IPS-15b (cell line): Measurements from ENCODE around the gene MPDZ.

ENCODE experiments used
- H3K27me3 ChIP-seq: one replicate; pipeline ENCODE4 v1.6.1; 2013; ENCODE audit warnings: low read length; ENCODE audit not compliant: control insufficient read depth, insufficient read depth
- H3K36me3 ChIP-seq: one replicate; pipeline ENCODE4 v1.6.1; 2013; ENCODE audit warnings: low read length; ENCODE audit not compliant: control insufficient read depth, insufficient read depth
- H3K4me1 ChIP-seq: one replicate; pipeline ENCODE4 v1.6.1; 2013; ENCODE audit warnings: mild to moderate bottlenecking, low read length; ENCODE audit not compliant: control insufficient read depth, insufficient read depth
- H3K4me3 ChIP-seq: one replicate; pipeline ENCODE4 v1.5.1; 2013; ENCODE audit warnings: low read depth, low read length
- H3K9ac ChIP-seq: one replicate; pipeline ENCODE4 v1.6.1; 2013; ENCODE audit warnings: low read depth, mild to moderate bottlenecking, low read length
- H3K9me3 ChIP-seq: one replicate; pipeline ENCODE4 v1.6.1; 2013; ENCODE audit warnings: mild to moderate bottlenecking, low read length; ENCODE audit not compliant: control insufficient read depth, insufficient read depth

Gene MPDZ

DNA sequence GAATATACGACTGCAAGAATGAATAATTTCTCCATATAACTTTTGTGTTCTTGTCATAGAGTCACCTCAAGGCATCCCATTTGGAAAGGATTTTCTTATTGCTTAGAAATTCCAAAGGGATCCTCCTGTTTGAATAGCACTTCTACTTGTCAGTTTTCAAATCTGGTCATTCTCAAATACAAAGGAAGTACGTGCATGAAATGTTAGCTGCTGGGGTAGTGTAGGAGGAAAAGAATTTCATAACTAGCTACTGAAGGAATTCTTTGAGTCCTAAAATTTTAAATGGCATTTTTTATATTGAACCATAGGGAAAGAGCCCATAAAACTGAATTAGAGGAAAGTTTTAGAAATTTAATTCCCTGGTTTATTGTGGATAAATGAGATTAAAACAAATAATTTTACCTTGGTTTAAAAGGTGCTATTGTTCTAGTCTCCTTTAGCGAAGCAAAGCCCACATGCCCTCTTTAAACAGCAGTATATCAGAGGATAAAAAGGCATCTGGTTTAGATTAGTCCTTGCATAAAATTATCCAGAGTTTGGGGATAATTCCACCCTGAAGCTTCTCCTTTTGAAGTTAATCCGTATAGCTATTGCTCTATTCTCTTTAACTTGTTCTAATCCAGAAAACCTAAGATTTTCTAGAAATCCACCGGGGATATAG lies 2.0 kb upstream of the MPDZ start:
- Histone ChIP-seq H3K9me3 (no peaks in the 10 kb centered on the region), H3K9ac (no peak overlapping the region), H3K36me3 (no peaks in the 10 kb centered on the region), H3K4me3 (no peak overlapping the region), H3K4me1 (peaks cover 3% of the 10 kb centered on the region), H3K27me3 (no peaks in the 10 kb centered on the region)

DNA sequence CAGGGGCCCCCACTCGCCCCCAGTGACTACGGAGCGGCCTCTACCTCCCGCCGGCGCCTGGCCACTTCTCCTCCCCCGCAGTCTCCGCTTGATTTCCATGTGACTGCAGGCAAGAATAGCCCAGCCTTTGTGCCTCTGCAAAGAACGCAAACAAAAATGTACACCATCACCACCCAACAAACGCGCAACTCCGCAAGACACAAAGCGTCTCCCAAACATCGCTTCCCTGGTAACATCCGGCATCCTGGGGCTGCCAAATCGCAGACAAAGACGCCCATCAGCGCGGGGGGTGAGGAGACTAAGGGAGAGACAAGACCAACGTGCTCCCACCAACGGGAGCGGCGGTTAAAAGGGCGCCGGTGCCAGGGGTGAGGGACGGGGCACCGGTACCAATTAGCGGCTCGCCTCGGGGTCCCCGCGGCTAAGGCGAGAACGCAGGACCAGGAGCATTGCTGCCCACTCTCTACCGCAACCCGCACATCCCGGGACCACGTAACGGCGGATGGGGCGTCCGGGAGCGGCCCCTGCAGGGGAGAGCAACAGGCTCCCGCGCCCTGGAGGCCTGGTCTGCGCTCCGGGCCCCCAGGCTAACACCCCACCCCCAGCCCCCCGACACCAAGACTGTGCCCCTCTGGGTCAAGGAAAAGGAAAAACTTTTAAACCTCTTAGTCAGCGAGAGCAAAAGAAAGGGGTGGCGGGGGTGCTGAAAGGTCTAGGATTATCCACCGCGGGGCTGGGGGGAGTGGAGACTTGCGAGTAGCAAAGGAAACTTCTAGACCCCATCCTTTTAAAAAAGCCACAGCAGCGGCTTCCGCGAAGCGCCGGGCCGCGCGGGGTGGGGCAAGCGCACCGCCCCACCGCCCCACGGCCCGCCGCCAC lies 885 bp downstream of the MPDZ start:
- peaks cover 10% of the 10 kb centered on the region for H3K4me1 ChIP-seq
- H3K9me3 ChIP-seq, result no peaks in the 10 kb centered on the region
- H3K36me3 ChIP-seq, result no peaks in the 10 kb centered on the region
- H3K27me3 ChIP-seq, result no peaks in the 10 kb centered on the region
- H3K9ac ChIP-seq, result peak overlapping the region; percentile 73
- H3K4me3 ChIP-seq, result peak overlapping the region; percentile 85

DNA sequence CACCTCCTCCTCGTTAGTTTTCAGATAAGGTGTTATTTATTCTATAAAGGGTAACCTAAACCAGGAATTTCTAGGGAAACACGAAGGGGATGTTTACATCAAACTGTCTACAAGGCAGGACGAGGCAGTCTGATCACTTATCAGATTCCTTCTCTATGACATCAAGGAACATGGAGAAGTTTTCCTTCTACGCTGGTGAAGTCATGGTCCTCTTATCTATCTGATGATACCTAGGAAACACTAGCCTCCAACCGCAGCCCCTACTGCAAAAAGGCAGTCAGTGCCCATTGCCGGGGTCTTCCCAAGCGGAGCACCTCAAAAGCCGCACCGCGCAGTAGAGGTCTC lies 1.5 kb downstream of the MPDZ start:
- H3K4me1 ChIP-seq, result peaks cover 10% of the 10 kb centered on the region
- peak overlapping the region; percentile 73 for H3K9ac ChIP-seq
- H3K36me3 ChIP-seq, result no peaks in the 10 kb centered on the region
- H3K4me3 ChIP-seq, result peak overlapping the region; percentile 85
- H3K27me3 ChIP-seq, result no peaks in the 10 kb centered on the region
- no peaks in the 10 kb centered on the region for H3K9me3 ChIP-seq

DNA sequence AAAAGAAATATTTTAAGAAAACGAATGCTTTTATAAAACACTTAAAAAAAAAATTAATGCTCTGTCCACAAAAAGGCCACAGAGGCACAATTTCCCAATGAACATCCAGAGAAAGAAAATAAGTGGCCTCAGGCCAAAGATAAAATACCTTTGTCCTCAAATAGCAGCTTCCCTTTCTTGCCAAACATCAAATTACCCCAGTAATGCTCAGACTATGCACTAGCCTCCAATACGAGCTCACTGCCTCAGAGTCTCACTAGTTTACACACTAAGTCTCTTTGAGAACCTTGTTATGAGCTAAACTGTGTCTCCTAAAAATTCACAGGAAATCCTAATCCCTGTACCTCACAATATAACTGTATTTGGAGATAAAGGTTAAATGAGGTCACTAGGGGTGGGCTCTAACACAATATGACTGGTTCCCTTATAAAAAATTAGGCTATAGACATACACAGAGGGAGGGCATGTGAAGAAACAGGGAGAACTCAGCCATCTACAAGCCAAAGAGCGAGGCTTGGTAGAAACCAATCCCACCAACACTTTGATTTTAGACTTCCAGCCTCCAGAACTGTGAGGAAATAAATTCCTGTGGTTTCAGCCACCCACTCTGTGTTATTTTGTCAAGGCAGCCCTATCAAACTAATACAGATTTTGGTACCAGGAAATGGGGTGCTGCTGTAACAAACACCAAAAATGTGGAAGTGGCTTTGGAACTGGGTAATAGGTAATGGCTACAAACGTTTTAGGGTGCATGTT lies 4.4 kb downstream of the MPDZ start:
- Histone ChIP-seq H3K36me3 (no peaks in the 10 kb centered on the region), H3K27me3 (no peaks in the 10 kb centered on the region), H3K9me3 (no peaks in the 10 kb centered on the region), H3K4me1 (peaks cover 12% of the 10 kb centered on the region), H3K9ac (no peak overlapping the region), H3K4me3 (no peak overlapping the region)

DNA sequence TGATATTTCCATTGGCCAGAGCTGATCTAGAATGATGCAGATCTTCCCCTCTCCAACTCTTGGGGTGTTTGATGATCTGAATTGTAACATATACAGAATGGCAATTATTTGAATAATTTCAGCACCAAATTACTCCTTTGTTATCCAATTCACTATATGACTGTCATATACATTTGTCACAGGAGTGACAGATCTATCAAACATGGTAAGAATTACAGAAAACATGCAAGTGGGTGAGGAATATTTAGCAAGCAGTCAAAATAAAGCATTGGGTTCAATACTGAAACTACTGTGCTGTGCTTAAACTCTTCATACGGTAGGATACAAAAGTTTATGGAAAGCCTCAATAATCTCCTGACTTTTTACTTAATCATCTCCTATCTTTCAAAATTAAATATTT lies 8.8 kb downstream of the MPDZ start:
- H3K9ac ChIP-seq, result no peak overlapping the region
- H3K4me3 ChIP-seq, result no peak overlapping the region
- no peaks in the 10 kb centered on the region for H3K9me3 ChIP-seq
- H3K36me3 ChIP-seq, result no peaks in the 10 kb centered on the region
- no peaks in the 10 kb centered on the region for H3K27me3 ChIP-seq
- peaks cover 13% of the 10 kb centered on the region for H3K4me1 ChIP-seq

DNA sequence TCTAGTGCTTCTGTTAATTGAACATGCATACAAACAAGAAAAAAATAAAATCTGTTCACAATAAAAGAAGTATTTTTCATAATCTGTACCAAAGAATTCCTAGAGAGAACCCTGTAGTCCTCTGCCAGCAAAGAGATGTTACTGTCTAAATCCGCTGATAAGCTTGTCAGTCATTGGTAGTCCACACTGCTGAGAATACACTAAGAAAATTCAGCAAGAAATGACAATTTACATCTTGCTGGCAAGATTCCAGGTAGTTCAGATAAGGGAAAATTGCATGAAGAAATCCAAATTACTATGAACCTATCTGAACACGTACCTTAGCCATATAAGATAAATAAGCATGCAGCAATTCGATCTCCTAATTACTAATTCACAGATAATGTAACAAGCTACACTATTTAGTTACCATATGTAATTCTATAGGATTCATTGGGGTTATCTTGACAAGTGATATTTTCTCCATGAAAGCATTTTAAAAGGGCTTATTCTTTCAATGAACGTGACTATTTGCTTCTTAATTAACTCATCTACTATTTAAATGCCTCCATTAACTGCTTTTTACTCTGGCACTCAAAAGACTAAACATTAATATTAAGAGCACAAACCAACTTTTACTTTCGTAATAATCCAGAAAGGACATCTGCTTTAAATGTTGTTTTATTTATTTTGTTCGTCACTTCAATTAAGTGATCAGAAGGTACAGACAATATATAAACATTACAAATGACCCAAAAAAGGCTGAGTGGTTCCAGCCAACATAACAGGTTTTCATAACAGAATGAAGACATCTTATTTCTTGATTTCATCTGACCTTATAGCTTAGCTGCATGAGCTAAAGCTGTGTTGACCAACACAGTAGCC lies 9.7 kb downstream of the MPDZ start:
- Histone ChIP-seq H3K9me3 (no peaks in the 10 kb centered on the region), H3K36me3 (no peaks in the 10 kb centered on the region), H3K4me1 (peaks cover 8% of the 10 kb centered on the region), H3K27me3 (no peaks in the 10 kb centered on the region), H3K4me3 (no peak overlapping the region), H3K9ac (no peak overlapping the region)

- Histone ChIP-seq H3K36me3 (no peaks in the 10 kb centered on the region), H3K4me3 (no peak overlapping the region), H3K27me3 (no peaks in the 10 kb centered on the region), H3K4me1 (peaks cover 7% of the 10 kb centered on the region), H3K9ac (no peak overlapping the region), H3K9me3 (no peaks in the 10 kb centered on the region)
These were observed 11.0 kb downstream of the MPDZ start for GRCh38 chr9:13268469-13268868.

GRCh38 chr9:13267743-13268142 lies 11.7 kb downstream of the MPDZ start:
- Histone ChIP-seq H3K9me3 (no peaks in the 10 kb centered on the region), H3K4me3 (no peak overlapping the region), H3K27me3 (no peaks in the 10 kb centered on the region), H3K9ac (no peak overlapping the region), H3K4me1 (peaks cover 7% of the 10 kb centered on the region), H3K36me3 (no peaks in the 10 kb centered on the region)

- H3K27me3 ChIP-seq, result no peaks in the 10 kb centered on the region
- peaks cover 4% of the 10 kb centered on the region for H3K4me1 ChIP-seq
- H3K36me3 ChIP-seq, result no peaks in the 10 kb centered on the region
- H3K4me3 ChIP-seq, result no peak overlapping the region
- no peaks in the 10 kb centered on the region for H3K9me3 ChIP-seq
- no peak overlapping the region for H3K9ac ChIP-seq
These were observed 13.3 kb downstream of the MPDZ start for GRCh38 chr9:13266167-13266566.

DNA sequence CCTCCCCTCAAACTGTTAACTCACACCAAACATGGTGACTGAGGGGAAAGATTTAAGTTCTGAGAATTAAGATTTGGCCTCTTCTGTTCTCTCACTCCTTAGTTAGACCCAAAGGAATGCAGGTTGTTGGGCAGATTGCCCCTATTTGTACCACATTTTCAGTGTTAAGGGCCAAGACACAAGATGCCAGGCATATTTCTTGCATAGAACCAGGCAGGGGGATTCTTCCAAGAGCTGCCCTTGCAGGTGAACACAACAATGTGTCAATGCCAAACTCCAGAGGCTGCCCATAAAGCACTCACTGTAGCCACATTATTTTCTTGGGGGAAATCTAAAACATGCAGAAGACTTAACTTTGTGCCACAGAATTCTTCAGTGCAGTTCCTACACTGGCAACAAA lies 14.7 kb downstream of the MPDZ start:
- no peaks in the 10 kb centered on the region for H3K27me3 ChIP-seq
- no peaks in the 10 kb centered on the region for H3K36me3 ChIP-seq
- H3K4me3 ChIP-seq, result no peak overlapping the region
- H3K9me3 ChIP-seq, result no peaks in the 10 kb centered on the region
- peaks cover 4% of the 10 kb centered on the region for H3K4me1 ChIP-seq
- no peak overlapping the region for H3K9ac ChIP-seq

DNA sequence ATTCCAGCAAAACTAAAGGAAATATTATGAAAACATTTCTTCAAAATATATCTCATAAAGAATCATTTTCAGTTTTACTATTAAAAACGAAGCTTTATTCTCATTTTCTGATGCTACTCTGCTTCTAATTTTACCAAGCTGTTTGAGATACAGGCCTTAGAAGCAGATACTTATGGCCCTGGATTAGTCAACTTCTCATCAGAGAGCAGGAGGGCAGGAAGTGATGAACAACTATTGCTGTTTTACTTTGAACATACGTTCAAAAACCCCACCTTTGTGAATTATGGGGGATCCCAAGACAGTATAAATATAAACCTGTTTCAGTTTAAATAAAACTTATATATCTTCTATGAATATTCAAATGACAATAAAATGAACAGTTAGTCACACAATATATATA lies 16.0 kb downstream of the MPDZ start:
- H3K27me3 ChIP-seq, result no peaks in the 10 kb centered on the region
- H3K36me3 ChIP-seq, result no peaks in the 10 kb centered on the region
- H3K4me1 ChIP-seq, result peaks cover 4% of the 10 kb centered on the region
- no peak overlapping the region for H3K4me3 ChIP-seq
- no peak overlapping the region for H3K9ac ChIP-seq
- no peaks in the 10 kb centered on the region for H3K9me3 ChIP-seq
